Keratinocyte (primary cell): ENCODE measurements around the gene AKT1S1. TPM values are rescaled to one million over a fixed set of nuclear protein-coding genes. Genes with fewer than 3 reads are reported as not detected.

Experiments
- DNase-seq: peaks from one replicate; pipeline ENCODE4 v3.0.0-alpha.2; 2011; ENCODE audit warnings: low read depth, missing footprints, low spot score
- FAIRE-seq: peaks from 2 replicates; lab custom pipeline; 2011; peaks lifted over from hg19 to GRCh38; lab: Jason Lieb, UNC
- H2AFZ ChIP-seq: 2 replicates; pipeline ENCODE4 v1.6.0; 2012; ENCODE audit warnings: low read length, control low read depth, inconsistent platforms; ENCODE audit not compliant: control insufficient read depth
- H3K27ac ChIP-seq: 2 replicates; pipeline ENCODE4 v1.5.1; 2011; ENCODE audit warnings: low read length; ENCODE audit not compliant: control insufficient read depth, insufficient read depth
- H3K27me3 ChIP-seq: 3 replicates; pipeline ENCODE4 v1.6.0; 2011; ENCODE audit warnings: low read length; ENCODE audit not compliant: control insufficient read depth, insufficient read depth; ENCODE audit errors: extremely low read depth
- H3K36me3 ChIP-seq, 2 experiments: 2 replicates in 1 of 2; 3 replicates in 1 of 2; pipeline ENCODE4 v1.5.1; 2011; ENCODE audit warnings: low read length in 2 of 2, mild to moderate bottlenecking in 1 of 2; ENCODE audit not compliant: control insufficient read depth in 2 of 2, insufficient read depth in 2 of 2; ENCODE audit errors: extremely low read depth in 1 of 2
- H3K4me1 ChIP-seq: 3 replicates; pipeline ENCODE4 v1.5.1; 2011; ENCODE audit warnings: low read length; ENCODE audit not compliant: control insufficient read depth, insufficient read depth; ENCODE audit errors: extremely low read depth
- H3K4me2 ChIP-seq: 3 replicates; pipeline ENCODE4 v1.6.0; 2011; ENCODE audit warnings: low read depth, low read length; ENCODE audit not compliant: control insufficient read depth, insufficient read depth; ENCODE audit errors: extremely low read depth
- H3K4me3 ChIP-seq, 3 experiments: fragments of 200-600 bp in 1 of 3; sonication (generic) in 1 of 3; 2 replicates in 2 of 3; 3 replicates in 1 of 3; pipeline ENCODE4 v1.5.1; 2011 to 2016; ENCODE audit warnings: low read length in 3 of 3, mild to moderate bottlenecking in 3 of 3, control low read depth in 2 of 3, inconsistent platforms in 1 of 3, low read depth in 1 of 3, mixed read lengths in 1 of 3, mixed run types in 1 of 3, moderate library complexity in 1 of 3; ENCODE audit not compliant: control insufficient read depth in 2 of 3, insufficient read depth in 2 of 3; ENCODE audit errors: extremely low read depth in 1 of 3
- H3K79me2 ChIP-seq: 2 replicates; pipeline ENCODE4 v1.6.0; 2012; ENCODE audit warnings: low read length; ENCODE audit not compliant: control insufficient read depth, insufficient read depth
- H3K9ac ChIP-seq: 3 replicates; pipeline ENCODE4 v1.6.0; 2011; ENCODE audit warnings: low read length; ENCODE audit not compliant: control insufficient read depth, insufficient read depth; ENCODE audit errors: extremely low read depth
- H3K9me1 ChIP-seq: 3 replicates; pipeline ENCODE4 v1.6.0; 2011; ENCODE audit warnings: low read length; ENCODE audit not compliant: control insufficient read depth, insufficient read depth; ENCODE audit errors: extremely low read depth
- H3K9me3 ChIP-seq: 2 replicates; pipeline ENCODE4 v1.5.1; 2012; ENCODE audit warnings: low read depth, low read length; ENCODE audit not compliant: control insufficient read depth
- H4K20me1 ChIP-seq: 3 replicates; pipeline ENCODE4 v1.6.0; 2011; ENCODE audit warnings: low read length; ENCODE audit not compliant: control insufficient read depth, insufficient read depth; ENCODE audit errors: extremely low read depth
- CTCF ChIP-seq, 3 experiments: IDR thresholded peaks in 1 of 3; conservative IDR thresholded peaks in 1 of 3; optimal IDR thresholded peaks in 1 of 3; 2 replicates in 2 of 3; 3 replicates in 1 of 3; pipeline versions ENCODE3 to v1.5.1; 2011; ENCODE audit warnings: low read length in 3 of 3, mild to moderate bottlenecking in 3 of 3, moderate library complexity in 2 of 3, control low read depth in 1 of 3, inconsistent platforms in 1 of 3; ENCODE audit not compliant: insufficient read depth in 2 of 3; ENCODE audit errors: extremely low read depth in 1 of 3
- EZH2 ChIP-seq: IDR thresholded peaks from one replicate; pipeline ENCODE4 v1.6.1; 2012; ENCODE audit warnings: inconsistent platforms, mild to moderate bottlenecking, low read length, moderate library complexity
- dilution Hi-C: fragments of 300-500 bp; cut with MboI; formaldehyde crosslinking; loops from one replicate; pipeline ENCODE4 v1.7.0; 2020; ENCODE audit warnings: low sequenced_read_pairs; ENCODE audit not compliant: extremely low pct_ligation_motif_present
- polyA plus RNA-seq, 5 experiments: library from polyadenylated mRNA; depleted of rRNA in 3 of 5; stranded (reverse) in 3 of 5; stranded (forward) in 1 of 5; unstranded in 1 of 5; fragments of >200 nt; gene quantifications; 1 replicate in 1 of 5; 2 replicates in 3 of 5; 3 replicates in 1 of 5; pipeline versions ENCODE4 v1.2.1 to v1.2.3, GENCODE V29; 2011 to 2012; ENCODE audit warnings: missing spikeins in 2 of 5, low read depth in 1 of 5, low replicate concordance in 1 of 5

Gene AKT1S1
- polyA plus RNA-seq, 1 donor (not counting 4 experiments of a cell fraction or from before 2014, with no cell fraction given): 27.2 TPM

GRCh38 chr19:49839713-49840112 lies 37.4 kb downstream of the AKT1S1 start:
- H3K27ac ChIP-seq: no peak overlapping the region

GRCh38 chr19:49838885-49839588 lies 38.1 kb downstream of the AKT1S1 start:
- FAIRE-seq (no peak), DNase-seq (no peak)
- Histone ChIP-seq H3K9me3 (no peaks in the 10 kb centered on the region), H3K4me2 (no peak overlapping the region), H3K79me2 (no peaks in the 10 kb centered on the region), H3K4me3 (no peak overlapping the region), H3K27ac (no peak overlapping the region), H2AFZ (no peak overlapping the region), H3K4me1 (no peaks in the 10 kb centered on the region), H3K9me1 (no peaks in the 10 kb centered on the region), H3K27me3 (no peaks in the 10 kb centered on the region), H4K20me1 (no peaks in the 10 kb centered on the region), H3K9ac (no peak overlapping the region), H3K36me3 (peaks cover 11 to 30% of the 10 kb centered on the region in 2 experiments)
- no peak for TF ChIP-seq EZH2
- dilution Hi-C loops: no loop called here

More at GRCh38 chr19:49839713-49840112, 37.4 kb downstream of the AKT1S1 start:
- TF ChIP-seq EZH2: no peak
- TF ChIP-seq CTCF (optimal IDR thresholded peaks at IDR 0.05 in 1 of 3, IDR thresholded peaks at IDR 0.05 in 1 of 3, conservative IDR thresholded peaks at IDR 0.05 in 1 of 3; ENCODE audit: extremely low read depth in 1 of 3, insufficient read depth in 2 of 3, low read length in 3 of 3): no peak
- Histone ChIP-seq H3K27me3 (no peaks in the 10 kb centered on the region), H3K79me2 (no peaks in the 10 kb centered on the region), H3K4me1 (no peaks in the 10 kb centered on the region), H3K4me2 (no peak overlapping the region), H3K9me3 (no peaks in the 10 kb centered on the region), H4K20me1 (no peaks in the 10 kb centered on the region), H3K4me3 (no peak overlapping the region), H3K9me1 (no peaks in the 10 kb centered on the region), H3K9ac (no peak overlapping the region), H3K36me3 (peaks cover 11 to 25% of the 10 kb centered on the region in 2 experiments), H2AFZ (no peak overlapping the region)
- dilution Hi-C loops: no loop called here
- no peak for DNase-seq
- no peak for FAIRE-seq
